Eye (tissue), 1 donor: Measurements from ENCODE around the gene SLIT1.

ENCODE experiments used
- DNase-seq: peaks from one replicate; pipeline ENCODE4 v3.0.0-alpha.2; 2015

The SLIT1 gene

DNA sequence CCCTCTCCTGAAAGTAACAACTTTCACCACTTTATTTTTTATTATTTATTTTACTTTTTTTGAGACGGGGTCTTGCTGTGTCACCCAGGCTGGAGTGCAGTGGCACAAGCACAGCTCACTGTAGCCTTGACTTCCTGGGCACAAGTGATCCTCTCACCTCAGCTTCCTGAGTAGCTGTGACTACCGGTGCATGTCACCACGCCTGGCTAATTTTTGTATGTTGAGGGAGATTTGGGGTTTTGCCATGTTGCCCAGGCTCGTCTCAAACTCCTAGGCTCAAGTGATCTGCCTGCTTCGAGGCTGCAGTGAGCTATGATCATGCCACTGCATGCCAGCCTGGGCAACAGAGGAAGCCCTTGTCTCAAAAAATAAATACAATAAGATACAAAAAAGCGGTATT is 14.9 kb upstream of the SLIT1 start:
- no peak for DNase-seq

GRCh38 chr10:97199152-97199551 is 13.4 kb upstream of the SLIT1 start:
- DNase-seq = no peak

DNA sequence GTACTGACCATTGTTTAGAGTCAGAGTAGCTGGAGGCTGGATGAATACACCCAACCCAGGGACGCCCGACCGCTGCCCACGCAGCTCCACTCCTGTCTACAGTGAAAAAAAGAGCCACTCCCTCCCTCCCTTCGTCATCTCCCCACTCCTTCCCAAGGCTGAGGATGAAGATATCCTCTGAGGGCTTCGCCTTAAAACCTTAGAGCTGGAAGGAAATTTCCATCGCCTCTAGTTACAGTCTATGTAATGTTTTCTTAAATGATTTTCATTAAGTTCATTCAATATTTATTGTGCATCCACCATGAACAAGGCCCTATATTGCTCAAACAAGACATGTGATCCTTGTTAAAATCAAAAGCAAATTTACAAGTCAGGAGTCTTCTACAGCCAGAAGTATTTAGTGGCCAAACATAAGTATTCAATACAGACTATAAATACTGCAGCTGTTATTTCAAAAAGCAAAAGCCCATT is 11.3 kb upstream of the SLIT1 start:
- peak; percentile 38 for DNase-seq

DNA sequence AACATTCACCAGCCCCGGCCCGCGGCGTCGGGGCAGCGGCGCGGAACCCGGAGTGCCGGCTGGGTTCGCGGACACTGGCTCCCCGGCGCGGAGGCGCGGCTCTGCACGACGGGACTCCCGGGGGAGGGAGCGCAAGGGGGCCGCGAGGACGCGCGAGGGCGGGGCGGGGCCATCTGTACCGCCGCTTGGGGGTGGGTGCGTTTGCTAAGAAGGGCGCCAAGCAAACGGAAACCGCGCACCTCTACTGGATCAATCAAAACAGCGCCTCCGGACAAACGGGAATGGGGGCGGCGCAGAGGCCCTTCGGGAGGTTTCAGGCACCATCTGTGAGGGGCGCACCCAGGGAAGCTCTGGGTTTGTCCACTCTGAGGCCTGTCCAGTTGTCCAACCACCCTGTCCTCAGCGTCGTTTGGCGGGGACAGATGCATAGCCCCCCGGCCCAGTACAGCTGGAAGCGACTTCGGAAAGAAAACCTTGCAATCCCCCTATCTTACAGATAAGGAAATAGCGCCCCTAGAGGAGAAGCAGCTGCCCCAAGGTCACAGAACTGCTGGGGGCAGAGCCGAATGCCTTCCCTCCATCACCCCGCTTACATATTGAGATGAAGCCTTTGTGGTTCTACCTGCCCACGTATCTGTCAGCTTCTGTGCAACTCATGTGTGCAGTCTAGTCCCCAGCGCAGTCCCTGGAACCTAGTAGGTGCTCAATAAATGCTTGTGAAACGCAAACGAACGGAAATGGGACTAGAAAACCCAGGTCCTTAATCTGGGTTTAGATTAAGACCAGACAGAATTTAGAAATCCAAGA is 10.7 kb upstream of the SLIT1 start:
- peak; percentile 92 for DNase-seq

- DNase-seq = peak; percentile 54
Measured at GRCh38 chr10:97195706-97196222, 10.0 kb upstream of the SLIT1 start.

DNA sequence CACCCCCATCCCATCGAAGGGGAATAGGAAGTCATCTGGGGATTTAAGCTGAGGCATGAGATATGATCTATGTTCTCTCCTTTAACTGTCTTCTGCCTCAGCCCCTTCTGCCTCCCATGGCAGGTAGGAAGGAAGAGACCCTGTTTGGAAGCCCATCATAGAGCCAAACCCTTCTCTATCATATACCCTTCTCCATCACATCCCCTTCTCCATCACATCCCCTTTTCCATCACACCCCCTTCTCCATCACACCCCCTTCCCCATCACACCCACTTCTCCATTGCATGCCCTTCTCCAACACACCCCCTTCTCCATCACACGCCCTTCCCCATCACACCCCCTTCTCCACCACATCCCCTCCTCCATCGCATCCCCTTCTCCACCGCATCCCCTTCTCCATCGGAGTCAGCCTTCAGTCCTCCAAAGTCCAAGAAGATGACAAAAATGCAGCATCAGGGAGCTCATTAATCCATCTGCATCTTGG is 7.2 kb upstream of the SLIT1 start:
- no peak for DNase-seq

DNA sequence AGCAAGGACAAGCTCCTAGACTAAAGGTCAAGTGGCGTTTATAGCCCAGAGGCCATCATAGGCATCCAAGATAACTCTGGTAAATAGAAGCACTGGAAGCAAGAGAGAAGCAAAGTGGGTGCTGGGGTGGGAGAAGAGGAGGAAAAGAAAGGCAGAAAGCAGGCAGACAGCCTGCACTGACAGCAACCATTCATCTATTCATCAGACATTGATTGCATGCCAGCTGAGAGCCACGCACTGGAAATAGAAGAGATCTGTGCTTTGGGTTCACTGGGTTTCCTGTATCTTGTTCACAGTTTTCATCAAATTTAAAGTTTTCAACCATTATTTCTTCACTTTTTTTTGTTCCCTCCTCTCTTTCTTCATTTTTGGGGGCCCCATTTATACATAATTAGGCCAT is 4.7 kb upstream of the SLIT1 start:
- no peak for DNase-seq

DNA sequence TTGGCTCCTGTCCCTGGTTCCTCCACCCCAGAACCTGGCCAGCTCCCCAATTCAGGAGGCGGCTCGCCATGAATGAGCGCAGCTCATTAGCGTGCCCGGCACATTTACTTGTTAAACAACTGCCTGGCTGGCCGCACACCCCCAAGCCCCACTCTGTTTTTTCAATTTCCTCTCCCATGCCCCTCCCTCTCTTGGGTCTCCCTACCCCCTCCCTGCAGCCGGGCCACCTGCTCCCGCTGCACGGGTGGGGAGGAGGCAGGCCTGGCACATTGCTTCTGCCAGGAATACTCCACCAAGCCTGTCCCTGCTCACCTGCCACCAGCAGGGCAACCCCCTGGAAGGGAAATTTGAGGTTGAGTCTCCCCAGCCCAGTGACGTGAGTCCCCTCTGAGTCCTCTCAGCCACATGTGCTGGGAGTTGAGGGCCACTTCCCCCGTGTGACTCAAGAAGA is 2.5 kb upstream of the SLIT1 start:
- DNase-seq = no peak

- no peak for DNase-seq
Measured at GRCh38 chr10:97186911-97187310, 1.2 kb upstream of the SLIT1 start.

DNA sequence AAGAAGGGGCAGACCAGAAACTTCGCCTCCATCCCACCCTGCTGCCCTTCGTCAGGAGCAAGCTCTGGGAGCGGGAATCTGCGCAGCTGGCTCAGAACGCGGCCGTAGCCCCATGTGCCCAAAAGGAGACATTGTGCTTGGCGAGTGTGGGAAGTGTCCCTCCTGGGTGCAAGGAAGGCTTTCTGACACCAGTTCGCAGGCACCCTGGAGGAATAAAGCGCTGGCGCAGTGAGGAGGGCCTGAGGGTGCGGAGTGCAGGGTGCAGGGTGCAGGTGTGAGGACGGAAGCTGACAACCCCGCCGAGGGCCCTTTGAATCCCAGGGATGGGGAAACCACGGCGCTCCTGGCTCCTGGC is 811 bp downstream of the SLIT1 start:
- no peak for DNase-seq

- DNase-seq = no peak
Measured at GRCh38 chr10:97183314-97183713, 2.4 kb downstream of the SLIT1 start.

GRCh38 chr10:97182288-97182990 is 3.3 kb downstream of the SLIT1 start:
- no peak for DNase-seq

GRCh38 chr10:97180986-97181385 is 4.8 kb downstream of the SLIT1 start:
- DNase-seq = no peak

GRCh38 chr10:97180363-97180755 is 5.4 kb downstream of the SLIT1 start:
- DNase-seq = no peak

- peak; percentile 76 for DNase-seq
Measured at GRCh38 chr10:97179731-97180362, 5.9 kb downstream of the SLIT1 start.

DNA sequence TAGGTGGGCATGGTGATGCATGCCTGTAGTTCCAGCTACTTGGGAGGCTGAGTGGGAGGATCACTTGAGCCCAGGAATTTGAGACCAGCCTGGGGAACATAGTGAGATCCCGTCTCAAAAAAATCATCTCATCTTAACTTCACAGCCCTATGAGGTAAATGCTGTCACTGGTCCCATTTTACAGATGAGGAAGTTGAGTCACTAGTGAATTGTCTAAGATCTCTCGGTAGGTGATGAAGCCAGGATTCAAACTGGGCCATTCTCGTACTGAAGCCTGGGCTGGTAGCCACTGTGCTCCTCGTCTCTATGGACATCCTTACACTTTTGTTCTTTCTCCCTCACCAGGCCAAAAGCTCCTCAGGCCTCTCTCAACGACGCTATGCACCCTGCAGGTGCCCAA is 6.4 kb downstream of the SLIT1 start:
- DNase-seq = no peak

DNA sequence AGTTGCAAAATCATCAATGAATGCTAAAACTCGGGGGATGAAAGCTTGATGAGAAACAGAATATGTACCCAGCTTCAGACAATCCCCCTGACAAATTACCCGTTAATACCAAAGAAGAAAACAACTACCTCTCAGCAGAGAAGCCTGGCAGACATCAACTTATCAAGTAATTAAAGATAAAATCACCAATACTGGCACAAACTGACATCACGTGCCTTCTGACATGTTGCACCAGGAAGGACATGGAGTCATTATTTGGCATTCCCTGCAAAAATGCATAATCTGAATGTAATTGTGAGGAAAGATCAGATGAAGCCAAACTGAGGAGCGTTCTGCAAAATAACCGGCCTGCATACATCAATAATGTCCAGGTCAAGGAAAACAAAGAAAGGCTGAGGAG is 7.7 kb downstream of the SLIT1 start:
- no peak for DNase-seq

DNA sequence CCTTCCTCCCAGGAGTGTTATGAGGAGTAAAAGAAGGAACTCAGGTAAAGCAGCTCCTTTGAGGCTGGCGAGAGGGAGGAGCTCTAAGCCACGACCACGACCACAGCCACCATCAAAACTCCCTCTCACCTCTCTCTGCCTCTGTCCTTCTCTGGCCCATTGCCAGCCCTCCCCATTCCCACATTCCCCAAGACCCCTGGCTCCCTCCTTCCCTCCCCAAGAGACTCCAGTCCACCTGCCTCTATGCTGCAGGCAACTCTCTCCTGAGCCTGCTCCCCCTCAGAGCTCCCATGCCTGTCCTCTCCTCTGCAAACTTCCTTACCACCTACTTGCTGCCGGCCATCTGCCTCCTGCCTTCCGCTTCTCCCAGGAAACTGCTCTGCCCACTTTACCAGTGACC is 9.5 kb downstream of the SLIT1 start:
- DNase-seq = no peak

GRCh38 chr10:97175586-97175985 is 10.2 kb downstream of the SLIT1 start:
- no peak for DNase-seq

DNA sequence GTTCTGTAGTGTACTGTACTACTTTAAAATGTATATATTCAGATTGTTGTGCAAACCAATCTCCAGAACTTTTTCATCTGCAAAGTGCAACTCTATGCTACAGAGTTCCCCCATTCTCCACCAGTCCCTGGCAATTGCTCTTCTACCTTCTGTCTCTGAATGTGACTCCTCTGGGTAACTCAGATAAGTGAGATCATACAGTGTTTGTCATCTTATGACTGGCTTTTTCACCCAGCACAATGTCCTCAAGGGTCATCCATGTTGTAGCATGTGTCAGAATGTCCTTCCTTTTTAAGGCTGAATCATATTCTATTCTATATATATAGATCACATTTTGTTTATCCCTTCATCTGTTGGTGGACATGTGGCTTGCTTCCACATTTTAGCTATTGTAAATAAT is 10.8 kb downstream of the SLIT1 start:
- no peak for DNase-seq

DNA sequence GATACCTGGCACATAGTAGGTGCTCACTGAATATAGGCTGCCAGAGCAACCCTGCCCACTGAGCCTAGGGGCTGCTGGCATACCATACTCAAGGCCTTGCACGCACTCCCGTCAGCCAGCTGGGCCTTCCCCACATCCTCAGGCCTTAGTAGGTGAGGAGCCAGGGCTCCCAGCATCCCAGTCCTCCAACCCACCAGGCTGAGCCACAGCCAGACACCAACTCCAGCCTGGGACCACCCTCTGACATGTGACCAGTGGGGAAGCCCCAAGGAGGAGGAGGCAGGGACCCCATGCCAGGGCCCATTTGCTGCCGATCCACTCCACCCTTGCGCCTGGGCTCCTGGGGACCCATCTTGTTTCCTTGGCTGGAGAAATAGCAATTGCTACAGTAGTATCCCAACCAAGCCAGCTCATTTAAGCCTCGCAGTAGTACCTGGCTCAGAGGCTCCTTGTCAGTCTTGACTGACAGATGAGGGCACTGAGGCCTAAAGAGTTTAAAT is 11.4 kb downstream of the SLIT1 start:
- DNase-seq = no peak

DNA sequence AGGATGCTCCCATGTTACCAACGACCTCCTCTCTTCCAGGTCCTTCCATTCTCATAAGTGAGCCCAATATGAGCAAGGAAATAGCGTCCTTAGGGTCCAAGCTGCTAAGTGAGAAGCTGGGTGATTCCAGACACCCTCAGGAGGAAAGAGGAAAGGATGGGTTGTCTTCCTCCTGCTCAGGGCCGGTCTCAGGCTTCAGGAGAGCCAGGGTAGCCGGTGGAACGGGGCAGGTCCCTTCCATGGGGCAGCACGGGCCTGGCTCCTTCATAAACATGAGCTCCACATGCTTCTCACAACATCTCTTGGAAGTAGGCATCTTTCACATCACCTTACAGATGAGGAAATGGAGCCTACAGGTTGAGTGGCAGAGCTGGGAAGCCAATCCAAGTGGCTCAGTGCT is 12.7 kb downstream of the SLIT1 start:
- DNase-seq = no peak

DNA sequence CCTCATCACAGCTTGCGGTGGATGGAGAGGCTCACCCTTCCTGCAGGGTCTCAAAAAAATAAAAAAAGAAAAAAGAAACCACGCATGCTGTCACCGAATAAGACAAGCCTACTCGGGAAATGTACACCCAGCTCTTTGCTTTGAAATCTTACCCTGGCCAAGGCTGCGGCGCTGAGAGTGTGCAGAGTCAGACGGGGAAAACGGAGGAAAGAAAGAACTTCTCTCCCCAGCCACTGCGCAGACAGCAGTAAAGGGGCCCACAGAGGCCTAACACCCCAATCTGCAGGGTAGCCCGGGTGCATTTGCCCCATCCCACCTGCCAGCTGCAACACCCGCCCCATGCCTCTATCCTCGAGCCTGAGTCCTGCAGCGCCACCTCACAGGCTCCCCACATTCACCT is 14.8 kb downstream of the SLIT1 start:
- DNase-seq = no peak
